Ammon's horn (tissue), 1 donor: ENCODE data around the gene TPRKB.
"Not testable (repeated sequence)": the region's sequence is repeated elsewhere in the genome, so short reads cannot be mapped to it uniquely, and the experiment has no call there.

ENCODE experiments used
- DNase-seq: peaks from one replicate; pipeline ENCODE4 v3.0.0-alpha.2; 2016; ENCODE audit warnings: low spot score

TPRKB gene

DNA sequence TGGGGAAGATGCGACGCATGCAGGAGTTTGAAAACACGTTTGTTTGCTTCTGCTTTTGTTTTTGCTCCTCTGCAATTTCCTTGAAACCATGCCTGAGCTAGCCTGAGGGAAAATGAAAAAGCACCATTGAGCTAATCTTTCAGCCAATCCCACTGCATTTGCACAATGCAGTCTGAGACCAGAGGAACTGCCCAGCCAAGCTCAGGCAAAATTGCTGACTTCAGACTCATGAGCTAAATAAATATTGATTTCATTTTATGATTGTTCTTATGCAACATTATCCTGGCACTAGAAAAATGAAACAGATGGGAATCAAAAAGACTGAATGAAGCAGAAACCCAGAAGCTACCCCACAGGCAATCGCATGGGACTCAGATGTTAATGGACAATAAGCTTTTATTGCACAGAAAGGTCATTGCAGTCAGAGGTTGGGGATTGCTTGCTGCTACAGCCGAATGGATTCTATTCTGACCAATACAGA, 37.0 kb downstream of the TPRKB start:
- DNase-seq: peak; percentile 45

DNA sequence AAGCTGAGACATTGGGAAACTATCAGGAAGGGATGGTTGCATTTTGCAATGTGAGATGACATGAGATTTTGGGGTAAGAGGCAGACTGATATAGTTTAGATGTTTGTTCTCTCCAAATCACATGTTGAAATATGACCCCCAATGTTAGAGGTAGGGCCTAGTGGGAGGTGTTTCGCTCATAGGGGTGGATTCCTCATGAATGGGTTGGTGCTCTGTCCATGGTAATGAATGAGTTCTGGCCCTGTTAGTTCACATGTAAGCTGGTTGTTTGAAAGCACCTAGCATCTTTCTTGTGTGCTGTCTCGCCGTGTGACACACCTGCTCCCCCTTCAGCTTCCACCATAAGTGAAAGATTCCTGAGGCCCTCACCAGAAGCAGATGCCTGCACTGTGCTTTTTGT, 37.7 kb downstream of the TPRKB start:
- DNase-seq: no peak

DNA sequence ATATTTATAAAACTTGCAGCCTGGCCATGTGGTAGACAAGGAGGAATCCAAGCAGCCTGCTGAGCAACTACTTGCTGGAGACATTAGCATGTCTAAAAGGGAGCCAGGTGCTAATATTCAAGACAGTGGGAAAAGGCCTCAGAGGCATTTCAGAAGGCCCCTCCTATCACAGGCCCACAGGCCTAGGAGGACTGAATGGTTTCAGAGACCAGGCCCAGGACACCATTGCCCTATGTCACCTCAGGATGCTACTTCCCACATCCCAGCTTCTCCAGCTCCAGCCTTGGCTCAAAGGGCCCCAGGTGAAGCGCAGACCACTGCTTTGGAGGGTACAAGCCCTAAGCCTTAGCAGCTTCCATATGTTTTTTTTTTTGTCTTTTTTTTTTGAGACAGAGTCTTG, 39.0 kb downstream of the TPRKB start:
- DNase-seq: no peak

DNA sequence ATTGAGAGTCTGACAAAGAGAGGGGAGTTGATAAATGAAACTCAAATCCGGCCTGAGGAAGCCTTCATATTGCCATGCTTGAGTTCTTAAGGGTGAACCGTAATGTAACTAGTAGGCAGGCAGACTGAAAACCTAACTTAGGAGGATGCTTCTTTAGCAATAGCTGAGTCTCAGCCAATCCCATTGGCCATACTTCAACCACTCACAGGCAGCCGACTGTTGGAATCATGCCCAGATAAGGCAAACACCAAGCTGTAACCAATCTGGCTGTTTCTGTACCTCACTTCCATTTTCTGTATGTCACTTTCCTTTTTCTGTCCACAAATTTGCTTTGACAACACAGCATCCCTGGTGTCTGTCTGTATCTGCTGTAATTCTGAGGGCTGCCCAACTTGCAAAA, 39.5 kb downstream of the TPRKB start:
- no peak for DNase-seq

DNA sequence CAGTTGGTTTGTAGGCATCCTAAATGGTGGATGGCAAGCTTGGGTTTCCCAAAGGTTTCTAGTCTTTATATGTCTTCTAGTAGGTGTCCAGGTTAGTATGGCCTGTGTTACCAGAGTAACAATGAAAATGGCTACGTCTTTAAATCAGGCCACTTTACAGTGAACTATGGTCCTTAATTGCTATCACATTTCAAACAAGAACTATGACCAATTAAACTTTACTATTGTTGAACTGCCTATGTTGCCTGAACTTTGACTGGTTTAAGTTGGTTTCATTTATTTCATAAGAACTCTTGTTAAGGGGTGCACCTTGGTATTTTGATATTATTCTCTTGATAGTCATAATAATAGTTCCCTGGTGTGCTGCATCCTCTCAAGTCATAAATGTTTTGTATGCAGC, 40.2 kb downstream of the TPRKB start:
- not testable (repeated sequence) for DNase-seq

DNA sequence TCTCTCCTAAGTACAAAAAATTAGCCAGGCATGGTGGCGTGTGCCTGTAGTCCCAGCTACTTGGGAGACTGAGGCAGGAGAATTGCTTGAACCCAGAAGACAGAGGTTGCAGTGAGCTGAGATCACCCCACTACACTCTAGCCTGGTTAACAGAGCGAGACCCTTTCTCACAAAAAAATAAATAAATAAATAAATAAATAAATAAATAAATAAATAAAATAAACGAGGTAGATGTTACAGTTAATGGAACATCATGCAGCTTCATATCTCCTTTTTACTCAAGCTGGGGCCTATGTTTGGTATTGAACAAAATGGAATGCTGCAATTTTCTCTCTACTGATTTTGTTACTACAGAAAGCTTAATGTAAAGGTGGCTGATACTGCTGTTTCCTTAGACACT, 40.6 kb downstream of the TPRKB start:
- DNase-seq: not testable (repeated sequence)

DNA sequence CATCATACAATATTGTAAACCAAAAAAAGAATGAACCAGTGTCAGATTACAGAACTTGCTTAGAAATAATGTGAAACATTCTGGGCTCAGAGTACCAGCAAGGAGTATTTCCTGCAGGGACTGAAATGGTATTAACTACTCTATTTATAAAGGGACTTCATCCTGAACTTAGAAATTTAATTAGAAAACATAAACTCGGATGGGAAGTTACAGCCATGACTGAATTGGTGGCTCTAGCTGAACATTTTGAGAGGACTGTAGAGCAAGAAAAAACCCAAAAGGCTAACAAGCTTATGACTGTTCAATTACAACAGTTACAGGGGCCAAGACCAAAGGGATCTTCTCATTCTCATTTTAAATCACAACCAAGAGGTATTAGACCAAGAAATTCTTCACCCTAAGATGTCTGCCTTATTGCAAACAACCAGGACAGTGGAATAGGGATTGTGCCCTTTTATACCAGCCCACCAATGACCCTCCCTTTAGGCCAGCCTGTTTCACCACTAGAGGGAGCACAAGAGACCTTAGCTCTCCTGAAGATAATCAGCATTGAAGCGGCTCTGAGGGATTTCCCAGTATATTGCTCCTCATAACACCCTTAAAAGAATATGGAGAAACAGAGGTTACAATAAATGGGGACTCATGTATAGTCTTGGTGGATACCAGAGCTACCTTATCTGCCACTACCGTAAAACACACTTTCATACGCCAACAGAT, 46.6 kb downstream of the TPRKB start:
- not testable (repeated sequence) for DNase-seq

DNA sequence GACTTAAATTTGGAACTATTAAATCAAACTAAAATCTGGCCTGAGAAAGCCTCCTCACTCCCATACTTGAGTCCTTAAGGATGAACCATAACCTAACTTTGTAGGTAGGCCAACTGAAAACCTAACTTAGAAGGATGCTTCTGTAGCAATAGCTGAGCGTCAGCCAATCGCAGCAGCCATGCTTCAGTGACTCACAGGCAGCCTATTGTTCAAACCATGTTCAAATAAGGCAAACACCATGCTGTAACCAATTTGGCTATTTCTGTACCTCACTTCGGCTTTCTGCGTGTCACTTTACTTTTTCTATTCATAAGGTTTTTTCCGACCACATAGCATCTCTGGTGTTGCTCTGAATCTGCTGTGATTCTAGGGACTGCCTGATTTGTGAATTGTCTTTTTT, 48.7 kb downstream of the TPRKB start:
- DNase-seq: not testable (repeated sequence)

DNA sequence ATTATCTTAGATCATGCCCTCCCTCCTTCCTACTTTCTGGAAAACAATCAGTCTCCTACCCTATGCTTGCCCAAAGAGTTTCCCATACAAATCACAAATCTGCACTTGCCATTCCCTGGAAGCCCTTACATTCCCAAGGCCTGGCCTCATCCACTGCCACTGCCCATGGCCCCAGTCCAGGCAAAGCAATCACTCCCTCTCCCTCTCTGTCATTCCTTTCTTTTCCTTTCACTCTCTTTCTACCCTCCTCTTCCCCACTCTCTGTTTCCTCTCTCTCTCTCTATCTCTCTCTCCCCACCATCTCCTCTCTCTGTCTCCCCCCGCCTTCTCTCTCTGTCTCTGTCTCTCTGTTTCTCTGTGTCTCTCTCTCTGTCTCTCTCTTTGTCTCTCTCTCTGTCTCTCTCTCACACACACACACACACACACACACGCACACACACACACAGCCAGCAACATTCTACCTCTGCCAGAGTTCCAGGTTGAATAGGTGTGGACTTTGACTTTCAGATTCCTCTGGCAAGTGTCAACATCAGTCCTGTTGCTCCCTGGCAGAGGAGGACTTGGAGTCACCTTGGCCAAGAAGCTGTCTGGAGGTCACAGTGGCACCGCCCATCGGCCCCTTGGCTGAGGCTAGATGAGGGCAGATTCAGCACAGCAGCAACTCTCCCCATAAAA, 51.2 kb downstream of the TPRKB start:
- DNase-seq: no peak

DNA sequence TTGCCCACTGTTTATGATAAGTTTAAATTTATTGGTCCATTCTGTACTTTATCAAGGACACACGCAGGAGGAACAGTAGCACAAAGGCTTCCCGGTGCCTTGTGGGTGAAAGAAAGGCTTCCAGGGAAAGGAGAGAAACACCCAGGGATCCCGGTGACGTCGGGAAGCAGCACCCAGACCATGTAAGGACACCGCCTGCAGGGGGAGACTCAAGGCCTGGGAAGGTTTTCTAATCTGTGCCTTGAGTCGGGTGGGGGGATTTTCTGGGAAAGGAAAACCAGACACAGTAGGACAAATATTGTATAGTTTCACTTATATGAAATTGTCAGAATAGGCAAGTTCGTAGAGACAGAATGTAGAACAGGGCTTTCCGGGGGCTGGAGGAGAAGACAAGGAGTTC, 52.2 kb downstream of the TPRKB start:
- DNase-seq: not testable (repeated sequence)

DNA sequence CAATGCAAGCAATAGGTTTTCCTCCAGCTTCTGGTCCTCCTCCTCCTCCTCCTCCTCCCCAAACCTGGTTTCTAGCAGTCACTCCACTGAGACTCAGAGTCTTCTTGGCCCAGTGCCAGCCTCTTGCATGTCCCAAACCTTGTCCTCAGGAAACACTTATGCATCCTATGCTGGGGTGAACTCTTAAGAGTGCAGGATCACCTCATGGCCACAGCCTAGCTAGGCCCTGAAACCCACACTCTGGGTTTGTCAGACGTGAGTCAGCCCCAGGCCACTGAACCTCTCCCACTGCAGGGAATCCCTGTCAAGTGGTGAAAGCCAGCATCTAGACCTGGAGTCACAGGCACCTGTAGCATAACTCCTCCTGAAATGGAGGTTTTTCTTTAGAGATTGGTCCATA, 52.8 kb downstream of the TPRKB start:
- not testable (repeated sequence) for DNase-seq

DNA sequence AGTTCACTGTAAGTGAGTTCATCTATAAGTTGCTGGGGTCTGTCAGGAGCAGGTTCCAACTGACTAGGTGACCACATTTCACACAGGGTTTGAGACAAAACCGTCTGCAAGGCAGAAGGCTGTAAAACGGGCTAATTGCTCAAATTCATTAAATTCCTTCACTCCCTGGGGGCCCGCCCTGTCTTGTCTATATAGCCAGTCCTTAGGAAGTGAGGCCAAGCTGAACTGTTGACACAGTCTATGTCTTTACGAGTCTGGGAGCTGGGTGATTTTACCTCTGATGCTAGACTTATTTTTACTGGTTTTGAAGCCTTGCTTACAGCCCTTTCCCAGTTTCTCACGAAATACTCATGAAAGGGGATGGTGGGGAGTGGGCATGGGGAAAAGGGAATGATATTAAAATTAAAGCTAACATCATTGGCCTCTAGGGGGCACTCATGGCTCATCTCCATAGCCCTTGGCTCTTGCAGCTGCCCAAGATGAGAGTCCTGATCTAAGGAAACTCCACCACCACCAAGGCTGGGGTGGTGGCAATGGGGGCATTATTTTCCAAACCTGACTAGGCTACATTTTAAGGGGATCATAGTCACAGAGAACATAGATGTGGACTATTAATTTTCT, 57.1 kb downstream of the TPRKB start:
- peak; percentile 40 for DNase-seq
